Keratinocyte (primary cell): ENCODE data around the gene LRP1B. TPM values are rescaled to one million over a fixed set of nuclear protein-coding genes. Genes with fewer than 3 reads are reported as not detected.

Source experiments
- DNase-seq: peaks from one replicate; pipeline ENCODE4 v3.0.0-alpha.2; 2011; ENCODE audit warnings: low read depth, missing footprints, low spot score
- FAIRE-seq: peaks from 2 replicates; lab custom pipeline; 2011; peaks lifted over from hg19 to GRCh38; lab: Jason Lieb, UNC
- H2AFZ ChIP-seq: 2 replicates; pipeline ENCODE4 v1.6.0; 2012; ENCODE audit warnings: low read length, control low read depth, inconsistent platforms; ENCODE audit not compliant: control insufficient read depth
- H3K27ac ChIP-seq: 2 replicates; pipeline ENCODE4 v1.5.1; 2011; ENCODE audit warnings: low read length; ENCODE audit not compliant: control insufficient read depth, insufficient read depth
- H3K27me3 ChIP-seq: 3 replicates; pipeline ENCODE4 v1.6.0; 2011; ENCODE audit warnings: low read length; ENCODE audit not compliant: control insufficient read depth, insufficient read depth; ENCODE audit errors: extremely low read depth
- H3K36me3 ChIP-seq, 2 experiments: 2 replicates in 1 of 2; 3 replicates in 1 of 2; pipeline ENCODE4 v1.5.1; 2011; ENCODE audit warnings: low read length in 2 of 2, mild to moderate bottlenecking in 1 of 2; ENCODE audit not compliant: control insufficient read depth in 2 of 2, insufficient read depth in 2 of 2; ENCODE audit errors: extremely low read depth in 1 of 2
- H3K4me1 ChIP-seq: 3 replicates; pipeline ENCODE4 v1.5.1; 2011; ENCODE audit warnings: low read length; ENCODE audit not compliant: control insufficient read depth, insufficient read depth; ENCODE audit errors: extremely low read depth
- H3K4me2 ChIP-seq: 3 replicates; pipeline ENCODE4 v1.6.0; 2011; ENCODE audit warnings: low read depth, low read length; ENCODE audit not compliant: control insufficient read depth, insufficient read depth; ENCODE audit errors: extremely low read depth
- H3K4me3 ChIP-seq, 3 experiments: fragments of 200-600 bp in 1 of 3; sonication (generic) in 1 of 3; 2 replicates in 2 of 3; 3 replicates in 1 of 3; pipeline ENCODE4 v1.5.1; 2011 to 2016; ENCODE audit warnings: low read length in 3 of 3, mild to moderate bottlenecking in 3 of 3, control low read depth in 2 of 3, inconsistent platforms in 1 of 3, low read depth in 1 of 3, mixed read lengths in 1 of 3, mixed run types in 1 of 3, moderate library complexity in 1 of 3; ENCODE audit not compliant: control insufficient read depth in 2 of 3, insufficient read depth in 2 of 3; ENCODE audit errors: extremely low read depth in 1 of 3
- H3K79me2 ChIP-seq: 2 replicates; pipeline ENCODE4 v1.6.0; 2012; ENCODE audit warnings: low read length; ENCODE audit not compliant: control insufficient read depth, insufficient read depth
- H3K9ac ChIP-seq: 3 replicates; pipeline ENCODE4 v1.6.0; 2011; ENCODE audit warnings: low read length; ENCODE audit not compliant: control insufficient read depth, insufficient read depth; ENCODE audit errors: extremely low read depth
- H3K9me1 ChIP-seq: 3 replicates; pipeline ENCODE4 v1.6.0; 2011; ENCODE audit warnings: low read length; ENCODE audit not compliant: control insufficient read depth, insufficient read depth; ENCODE audit errors: extremely low read depth
- H3K9me3 ChIP-seq: 2 replicates; pipeline ENCODE4 v1.5.1; 2012; ENCODE audit warnings: low read depth, low read length; ENCODE audit not compliant: control insufficient read depth
- H4K20me1 ChIP-seq: 3 replicates; pipeline ENCODE4 v1.6.0; 2011; ENCODE audit warnings: low read length; ENCODE audit not compliant: control insufficient read depth, insufficient read depth; ENCODE audit errors: extremely low read depth
- EZH2 ChIP-seq: IDR thresholded peaks from one replicate; pipeline ENCODE4 v1.6.1; 2012; ENCODE audit warnings: inconsistent platforms, mild to moderate bottlenecking, low read length, moderate library complexity
- dilution Hi-C: fragments of 300-500 bp; cut with MboI; formaldehyde crosslinking; loops from one replicate; pipeline ENCODE4 v1.7.0; 2020; ENCODE audit warnings: low sequenced_read_pairs; ENCODE audit not compliant: extremely low pct_ligation_motif_present
- polyA plus RNA-seq, 5 experiments: library from polyadenylated mRNA; depleted of rRNA in 3 of 5; stranded (reverse) in 3 of 5; stranded (forward) in 1 of 5; unstranded in 1 of 5; fragments of >200 nt; gene quantifications; 1 replicate in 1 of 5; 2 replicates in 3 of 5; 3 replicates in 1 of 5; pipeline versions ENCODE4 v1.2.1 to v1.2.3, GENCODE V29; 2011 to 2012; ENCODE audit warnings: missing spikeins in 2 of 5, low read depth in 1 of 5, low replicate concordance in 1 of 5
- TF ChIP-seq, protein P1 (sequence below), 3 experiments: IDR thresholded peaks in 1 of 3; conservative IDR thresholded peaks in 1 of 3; optimal IDR thresholded peaks in 1 of 3; 2 replicates in 2 of 3; 3 replicates in 1 of 3; pipeline versions ENCODE3 to v1.5.1; 2011; ENCODE audit warnings: low read length in 3 of 3, mild to moderate bottlenecking in 3 of 3, moderate library complexity in 2 of 3, control low read depth in 1 of 3, inconsistent platforms in 1 of 3; ENCODE audit not compliant: insufficient read depth in 2 of 3; ENCODE audit errors: extremely low read depth in 1 of 3

The LRP1B gene
- polyA plus RNA-seq, 1 donor (not counting 4 experiments of a cell fraction or from before 2014, with no cell fraction given), result not detected

DNA sequence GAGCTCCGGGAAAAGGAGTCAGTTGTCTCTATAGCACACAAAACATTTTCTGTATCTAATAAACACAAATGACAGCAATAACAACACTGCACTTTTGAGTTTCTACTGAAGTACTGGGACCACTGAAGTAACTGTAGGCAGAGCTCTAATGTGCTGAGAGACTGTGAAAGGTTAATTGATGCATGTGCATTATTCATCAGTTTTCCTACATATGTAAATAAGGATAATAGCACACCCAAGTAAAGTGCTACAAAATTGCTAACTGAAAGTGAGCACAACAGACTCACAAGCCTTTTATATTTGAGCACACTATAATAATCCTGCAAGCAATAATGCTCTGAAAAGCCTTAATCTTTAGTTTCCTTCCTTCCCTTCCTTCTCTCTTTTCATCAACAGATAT lies 1051.6 kb downstream of the LRP1B start:
- no peak overlapping the region for H3K4me3 ChIP-seq
- no peaks in the 10 kb centered on the region for H3K79me2 ChIP-seq
- H3K4me2 ChIP-seq, result no peak overlapping the region
- H3K27me3 ChIP-seq, result no peaks in the 10 kb centered on the region
- TF ChIP-seq EZH2, result no peak
- TF ChIP-seq, protein P1, sequence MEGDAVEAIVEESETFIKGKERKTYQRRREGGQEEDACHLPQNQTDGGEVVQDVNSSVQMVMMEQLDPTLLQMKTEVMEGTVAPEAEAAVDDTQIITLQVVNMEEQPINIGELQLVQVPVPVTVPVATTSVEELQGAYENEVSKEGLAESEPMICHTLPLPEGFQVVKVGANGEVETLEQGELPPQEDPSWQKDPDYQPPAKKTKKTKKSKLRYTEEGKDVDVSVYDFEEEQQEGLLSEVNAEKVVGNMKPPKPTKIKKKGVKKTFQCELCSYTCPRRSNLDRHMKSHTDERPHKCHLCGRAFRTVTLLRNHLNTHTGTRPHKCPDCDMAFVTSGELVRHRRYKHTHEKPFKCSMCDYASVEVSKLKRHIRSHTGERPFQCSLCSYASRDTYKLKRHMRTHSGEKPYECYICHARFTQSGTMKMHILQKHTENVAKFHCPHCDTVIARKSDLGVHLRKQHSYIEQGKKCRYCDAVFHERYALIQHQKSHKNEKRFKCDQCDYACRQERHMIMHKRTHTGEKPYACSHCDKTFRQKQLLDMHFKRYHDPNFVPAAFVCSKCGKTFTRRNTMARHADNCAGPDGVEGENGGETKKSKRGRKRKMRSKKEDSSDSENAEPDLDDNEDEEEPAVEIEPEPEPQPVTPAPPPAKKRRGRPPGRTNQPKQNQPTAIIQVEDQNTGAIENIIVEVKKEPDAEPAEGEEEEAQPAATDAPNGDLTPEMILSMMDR (optimal IDR thresholded peaks at IDR 0.05 in 1 of 3, IDR thresholded peaks at IDR 0.05 in 1 of 3, conservative IDR thresholded peaks at IDR 0.05 in 1 of 3; ENCODE audit: extremely low read depth in 1 of 3, insufficient read depth in 2 of 3, low read length in 3 of 3), result no peak
- dilution Hi-C loops, result no loop called here
- FAIRE-seq (no peak), DNase-seq (no peak)
- no peaks in the 10 kb centered on the region for H3K9me1 ChIP-seq
- no peaks in the 10 kb centered on the region for H4K20me1 ChIP-seq
- H3K9me3 ChIP-seq, result no peaks in the 10 kb centered on the region
- no peak overlapping the region for H2AFZ ChIP-seq
- no peaks in the 10 kb centered on the region for H3K4me1 ChIP-seq
- no peaks in the 10 kb centered on the region for H3K36me3 ChIP-seq
- no peak overlapping the region for H3K9ac ChIP-seq
- H3K27ac ChIP-seq, result no peak overlapping the region

DNA sequence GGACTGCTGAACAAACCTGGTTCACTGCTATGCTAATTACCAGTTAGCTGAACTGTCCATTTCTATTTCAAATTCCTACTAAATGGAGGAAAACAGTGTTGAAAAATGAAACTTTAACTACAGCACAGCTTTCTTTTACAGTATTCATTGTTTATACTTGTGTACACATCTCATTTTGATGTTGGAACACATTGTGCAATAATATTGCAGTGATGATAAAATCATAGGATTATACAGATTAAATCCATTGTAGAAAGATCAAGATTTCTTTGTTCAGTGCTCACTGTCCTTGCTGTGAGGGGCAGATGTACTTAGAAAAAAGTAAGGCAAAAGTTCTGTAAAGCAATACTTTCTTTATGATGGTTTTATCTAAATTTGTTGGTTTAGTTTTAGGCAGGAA lies 1055.1 kb downstream of the LRP1B start:
- Histone ChIP-seq H3K9me3 (no peaks in the 10 kb centered on the region), H3K4me2 (no peak overlapping the region), H3K4me1 (no peaks in the 10 kb centered on the region), H3K9ac (no peak overlapping the region), H3K9me1 (no peaks in the 10 kb centered on the region), H3K27ac (no peak overlapping the region), H2AFZ (no peak overlapping the region), H3K27me3 (no peaks in the 10 kb centered on the region), H3K79me2 (no peaks in the 10 kb centered on the region), H3K4me3 (no peak overlapping the region), H4K20me1 (no peaks in the 10 kb centered on the region), H3K36me3 (no peaks in the 10 kb centered on the region)
- FAIRE-seq, result no peak
- DNase-seq, result no peak
- TF ChIP-seq, protein P1 (optimal IDR thresholded peaks at IDR 0.05 in 1 of 3, IDR thresholded peaks at IDR 0.05 in 1 of 3, conservative IDR thresholded peaks at IDR 0.05 in 1 of 3; ENCODE audit: extremely low read depth in 1 of 3, insufficient read depth in 2 of 3, low read length in 3 of 3), result no peak
- TF ChIP-seq EZH2, result no peak
- dilution Hi-C loops, result no loop called here
